ENCODE data around the gene CD82.

Gene CD82, protein sequence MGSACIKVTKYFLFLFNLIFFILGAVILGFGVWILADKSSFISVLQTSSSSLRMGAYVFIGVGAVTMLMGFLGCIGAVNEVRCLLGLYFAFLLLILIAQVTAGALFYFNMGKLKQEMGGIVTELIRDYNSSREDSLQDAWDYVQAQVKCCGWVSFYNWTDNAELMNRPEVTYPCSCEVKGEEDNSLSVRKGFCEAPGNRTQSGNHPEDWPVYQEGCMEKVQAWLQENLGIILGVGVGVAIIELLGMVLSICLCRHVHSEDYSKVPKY

DNA sequence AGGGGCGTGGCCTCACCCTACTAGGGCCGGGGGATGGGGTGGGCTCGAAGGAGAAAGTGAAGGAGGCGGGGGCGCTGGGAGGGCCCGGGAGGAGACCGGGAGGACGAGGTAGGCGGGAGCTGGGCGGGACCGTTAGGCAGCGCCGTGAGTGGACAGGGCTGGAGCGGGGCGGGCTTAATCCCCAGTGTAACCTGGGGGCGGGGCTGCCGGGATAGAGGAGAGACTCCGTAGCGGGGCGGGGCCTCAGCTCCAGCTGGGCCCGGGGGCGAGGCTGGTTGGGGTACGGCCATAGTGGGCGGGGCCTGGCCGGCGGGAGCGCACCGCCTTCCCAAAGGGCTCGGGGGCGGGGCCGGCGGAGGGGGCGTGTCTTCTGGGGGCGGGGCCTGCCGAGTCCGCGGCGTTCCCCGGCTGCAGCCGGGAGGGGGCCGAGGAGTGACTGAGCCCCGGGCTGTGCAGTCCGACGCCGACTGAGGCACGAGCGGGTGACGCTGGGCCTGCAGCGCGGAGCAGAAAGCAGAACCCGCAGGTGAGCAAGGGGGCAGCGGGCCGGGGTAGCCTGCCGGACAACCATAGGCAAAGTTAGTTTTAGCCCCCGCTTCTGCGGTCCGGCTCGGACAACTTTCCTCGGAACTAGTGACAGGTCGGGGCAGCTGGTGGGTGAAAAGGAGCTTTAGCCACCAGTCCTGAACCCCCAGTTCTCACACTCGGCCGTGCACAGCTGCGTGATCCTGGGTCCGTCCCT is at the start of gene CD82:
Gene CD82, plus strand, starts transcription at position 453 of the 742 bp plus-strand sequence. CDS start 29,000 bp downstream, outside the sequence.
- DNase-seq (ENCODE audit: low spot score in 2 of 2) (peak; percentile 91), ATAC-seq (replicated peaks; ENCODE audit: extremely low read depth, poor library complexity, severe bottlenecking) (peak; percentile 63)
- H3K9me3 Mint-ChIP-seq: peaks cover 5% of the 10 kb centered on the region
- no peaks in the 10 kb centered on the region for H3K27me3 Mint-ChIP-seq
- peaks cover 21% of the 10 kb centered on the region for H3K36me3 Mint-ChIP-seq (ENCODE audit: insufficient read depth)
- H3K4me1 Mint-ChIP-seq: peaks cover 60% of the 10 kb centered on the region
- H3K4me3 Mint-ChIP-seq: peak within 1 kb of the TSS; percentile 81
- peak within 1 kb of the TSS; percentile 77 for H3K27ac Mint-ChIP-seq (ENCODE audit: low read depth)

DNA sequence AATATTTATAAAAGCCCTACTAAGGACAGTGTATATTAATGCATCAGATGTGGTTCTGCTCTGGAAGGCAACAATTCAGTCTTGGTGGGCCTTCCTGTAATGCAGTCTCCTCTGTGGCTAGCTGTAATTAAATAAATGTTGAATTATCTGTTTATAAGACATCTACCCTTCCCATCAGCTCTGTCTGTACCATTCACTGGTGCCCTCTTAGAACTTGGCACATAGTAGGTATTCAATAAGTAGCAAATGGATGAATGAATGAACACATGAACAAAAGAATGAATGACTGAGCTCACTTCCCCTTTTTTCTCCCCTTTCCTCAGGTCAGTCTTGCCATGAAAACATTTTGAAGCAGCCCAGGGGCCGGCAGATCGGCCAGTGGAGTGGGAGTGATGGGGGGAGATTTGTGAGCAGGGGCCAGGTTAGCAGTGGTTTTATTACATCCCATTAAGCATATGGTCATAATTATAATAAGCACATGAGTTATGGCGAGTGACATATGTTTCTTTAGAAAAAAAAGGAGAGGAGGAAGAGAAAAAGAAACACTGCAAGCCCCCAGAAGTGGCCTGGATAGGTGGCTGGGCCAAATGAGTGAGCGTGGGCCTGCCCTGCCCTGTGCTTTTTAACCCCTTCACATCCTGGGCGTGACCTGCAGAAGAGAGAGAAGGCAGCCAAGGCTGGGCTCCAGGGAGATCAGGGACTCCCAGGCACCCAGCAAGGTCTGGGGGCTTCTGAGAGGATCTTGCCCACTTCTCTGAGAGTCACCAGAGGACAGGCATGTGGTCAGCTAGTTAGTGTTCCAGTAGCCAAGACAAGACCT is 48.6 kb upstream of the CD82 start:
- Mint-ChIP-seq H3K27ac (ENCODE audit: low read depth) (no peak overlapping the region), H3K4me3 (no peak overlapping the region), H3K4me1 (no peaks in the 10 kb centered on the region), H3K27me3 (peaks cover 60% of the 10 kb centered on the region), H3K36me3 (ENCODE audit: insufficient read depth) (no peaks in the 10 kb centered on the region), H3K9me3 (no peaks in the 10 kb centered on the region)
- DNase-seq (ENCODE audit: low spot score in 2 of 2): no peak
- no peak for ATAC-seq (replicated peaks; ENCODE audit: extremely low read depth, poor library complexity, severe bottlenecking)

DNA sequence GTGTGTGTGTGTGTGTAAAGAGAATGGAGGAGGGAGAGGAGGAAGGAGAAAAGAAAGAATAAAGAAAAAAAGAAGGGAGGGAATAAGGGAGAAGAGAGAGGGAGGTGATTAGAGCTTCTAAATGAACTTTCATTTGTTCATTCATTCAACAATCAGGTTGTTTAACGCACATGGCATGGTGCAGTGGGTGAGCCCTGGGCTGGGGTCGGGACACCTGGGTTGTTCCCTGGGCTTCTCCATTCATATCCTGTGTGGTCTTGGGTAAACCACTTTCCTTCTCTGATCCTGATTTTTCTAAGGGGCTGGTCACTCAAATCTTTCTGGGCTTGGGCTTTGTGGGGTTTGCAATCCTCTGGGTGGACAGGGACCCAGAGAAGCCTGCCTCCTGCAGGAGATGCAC is 47.9 kb upstream of the CD82 start:
- Mint-ChIP-seq H3K27ac (ENCODE audit: low read depth) (no peak overlapping the region), H3K27me3 (peaks cover 57% of the 10 kb centered on the region), H3K9me3 (no peaks in the 10 kb centered on the region), H3K4me1 (no peaks in the 10 kb centered on the region), H3K4me3 (no peak overlapping the region), H3K36me3 (ENCODE audit: insufficient read depth) (no peaks in the 10 kb centered on the region)
- no peak for DNase-seq (ENCODE audit: low spot score in 2 of 2)
- no peak for ATAC-seq (replicated peaks; ENCODE audit: extremely low read depth, poor library complexity, severe bottlenecking)

DNA sequence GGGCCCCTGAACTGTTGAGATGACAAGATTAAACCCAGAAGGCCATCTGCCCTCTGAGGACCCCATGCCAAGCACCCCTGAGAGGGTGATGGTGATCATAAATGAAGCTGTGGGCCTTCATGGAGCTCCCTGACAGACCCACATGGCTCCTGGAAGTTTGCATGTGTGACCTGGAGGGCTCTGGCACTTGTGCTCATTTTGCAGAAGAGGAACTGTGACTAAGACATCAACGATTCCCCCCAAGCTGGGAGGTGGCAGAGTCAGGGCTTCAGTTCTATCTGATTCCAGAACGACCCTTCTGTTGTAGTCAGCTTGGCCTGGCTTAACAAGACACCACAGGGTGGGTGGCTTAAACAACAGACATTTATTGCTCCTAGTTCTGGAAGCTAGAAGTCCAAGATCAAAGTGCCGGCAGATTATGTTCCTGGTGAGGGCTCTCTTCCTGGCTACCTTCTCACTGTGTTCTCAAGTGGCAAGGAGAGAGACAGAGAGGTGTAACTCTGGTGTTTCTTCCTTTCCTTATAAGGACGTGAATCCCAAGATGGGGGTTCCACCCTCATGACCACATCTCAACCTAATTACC is 46.4 kb upstream of the CD82 start:
- Mint-ChIP-seq H3K36me3 (ENCODE audit: insufficient read depth) (no peaks in the 10 kb centered on the region), H3K4me3 (no peak overlapping the region), H3K4me1 (no peaks in the 10 kb centered on the region), H3K9me3 (no peaks in the 10 kb centered on the region), H3K27me3 (peaks cover 59% of the 10 kb centered on the region), H3K27ac (ENCODE audit: low read depth) (no peak overlapping the region)
- ATAC-seq (replicated peaks; ENCODE audit: extremely low read depth, poor library complexity, severe bottlenecking): no peak
- DNase-seq (ENCODE audit: low spot score in 2 of 2): no peak

DNA sequence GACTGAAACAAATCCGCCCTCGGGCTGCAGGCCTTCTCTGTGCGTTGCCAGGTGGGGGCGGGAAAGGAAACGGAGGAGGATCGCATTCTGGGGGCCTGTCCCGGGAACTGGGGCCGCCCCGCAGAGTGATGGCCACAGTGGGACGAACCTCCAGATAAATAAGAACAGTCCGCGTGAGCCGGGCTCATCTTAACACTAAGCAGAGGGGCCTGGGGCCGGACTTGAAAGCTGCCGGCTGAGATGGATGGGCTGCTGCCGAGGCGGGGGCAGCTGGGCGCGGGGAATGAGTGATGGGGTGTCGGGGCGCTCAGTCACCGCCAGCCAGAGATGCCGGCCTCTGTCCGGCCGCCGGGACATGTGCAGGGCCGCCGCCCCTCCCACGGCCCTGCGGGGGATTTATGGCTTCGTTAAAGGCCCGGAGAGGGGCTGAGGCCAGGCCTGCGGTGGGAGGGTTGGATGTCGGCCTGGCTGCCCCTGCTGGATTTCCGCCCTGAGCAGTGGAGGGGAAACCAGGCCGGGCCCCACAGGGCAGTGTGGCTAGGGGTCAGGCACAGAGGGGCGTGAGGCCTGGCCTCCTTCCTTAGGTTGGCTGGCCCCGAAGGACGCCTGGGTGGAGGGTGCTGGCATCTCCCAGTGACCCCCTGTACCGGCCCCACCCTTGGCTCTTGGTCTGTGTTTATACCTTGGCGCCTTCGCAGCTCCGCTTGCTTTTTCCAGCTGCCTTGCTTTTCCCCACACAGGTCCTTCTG is 45.3 kb upstream of the CD82 start:
- Mint-ChIP-seq H3K4me1 (no peaks in the 10 kb centered on the region), H3K36me3 (ENCODE audit: insufficient read depth) (no peaks in the 10 kb centered on the region), H3K27me3 (peaks cover 59% of the 10 kb centered on the region), H3K27ac (ENCODE audit: low read depth) (no peak overlapping the region), H3K4me3 (no peak overlapping the region), H3K9me3 (no peaks in the 10 kb centered on the region)
- DNase-seq (ENCODE audit: low spot score in 2 of 2) (no peak), ATAC-seq (replicated peaks; ENCODE audit: extremely low read depth, poor library complexity, severe bottlenecking) (no peak)

DNA sequence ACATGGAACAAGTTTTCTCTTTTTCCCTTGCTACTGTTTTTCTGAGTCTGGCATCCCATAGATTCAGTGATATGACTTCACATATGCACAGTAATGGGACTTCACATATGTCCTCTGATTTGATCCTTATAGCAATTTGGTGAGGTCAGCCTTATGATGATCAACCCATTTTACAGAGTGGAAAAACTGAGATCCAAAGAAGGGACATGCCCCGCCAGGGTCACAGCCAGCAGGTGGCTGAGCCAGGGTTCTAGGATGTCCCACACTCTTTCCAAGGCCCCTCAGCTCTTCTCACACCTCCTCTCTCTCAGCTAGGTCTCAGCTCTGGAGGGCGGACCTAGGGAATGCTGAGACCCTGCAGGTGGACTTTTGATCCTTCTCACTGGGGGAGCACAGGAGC is 44.3 kb upstream of the CD82 start:
- Mint-ChIP-seq H3K36me3 (ENCODE audit: insufficient read depth) (no peaks in the 10 kb centered on the region), H3K27me3 (peaks cover 59% of the 10 kb centered on the region), H3K4me1 (no peaks in the 10 kb centered on the region), H3K4me3 (no peak overlapping the region), H3K9me3 (no peaks in the 10 kb centered on the region), H3K27ac (ENCODE audit: low read depth) (no peak overlapping the region)
- DNase-seq (ENCODE audit: low spot score in 2 of 2) (no peak), ATAC-seq (replicated peaks; ENCODE audit: extremely low read depth, poor library complexity, severe bottlenecking) (no peak)

DNA sequence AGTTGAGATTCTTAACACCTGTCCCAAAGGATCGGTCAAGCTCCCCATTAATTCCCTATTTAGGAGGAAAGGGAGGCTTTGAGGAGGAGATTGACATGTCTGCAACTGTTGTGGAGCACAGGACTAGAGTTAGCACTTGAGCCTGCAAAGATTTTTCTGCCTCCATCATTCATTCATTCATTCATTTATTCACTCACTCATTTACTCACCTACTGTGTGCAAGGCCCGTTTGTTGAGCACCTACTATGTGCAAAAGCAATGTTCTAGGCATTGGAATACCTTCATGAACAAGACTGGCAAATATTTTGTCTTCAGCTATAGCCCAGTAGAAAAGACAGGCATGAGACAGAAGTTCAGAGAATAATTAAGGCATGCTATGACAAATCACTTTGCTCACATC is 43.2 kb upstream of the CD82 start:
- Mint-ChIP-seq H3K36me3 (ENCODE audit: insufficient read depth) (no peaks in the 10 kb centered on the region), H3K9me3 (no peaks in the 10 kb centered on the region), H3K4me1 (no peaks in the 10 kb centered on the region), H3K4me3 (no peak overlapping the region), H3K27ac (ENCODE audit: low read depth) (no peak overlapping the region), H3K27me3 (peaks cover 52% of the 10 kb centered on the region)
- DNase-seq (ENCODE audit: low spot score in 2 of 2) (no peak), ATAC-seq (replicated peaks; ENCODE audit: extremely low read depth, poor library complexity, severe bottlenecking) (no peak)

DNA sequence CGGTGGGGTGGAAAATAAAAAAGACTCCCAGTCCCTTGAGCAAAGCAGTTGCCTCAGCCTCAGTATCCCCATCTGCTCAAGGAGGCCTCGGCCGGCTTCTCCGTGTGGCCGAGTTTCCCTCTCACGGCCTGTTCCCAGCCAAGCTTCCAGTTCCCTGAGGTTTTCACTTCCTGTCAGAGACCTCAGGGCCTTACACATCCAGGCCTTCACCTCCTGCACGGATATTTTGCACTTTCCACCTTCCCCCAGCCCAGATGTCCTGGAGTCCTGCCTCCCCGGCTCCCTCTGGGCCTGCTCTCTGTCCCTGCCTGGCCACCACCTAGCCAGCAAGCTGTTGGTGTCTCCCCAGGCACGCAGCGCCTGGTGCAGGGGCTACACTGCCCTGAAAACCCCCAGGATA is 41.1 kb upstream of the CD82 start:
- H3K36me3 Mint-ChIP-seq (ENCODE audit: insufficient read depth): no peaks in the 10 kb centered on the region
- ATAC-seq (replicated peaks; ENCODE audit: extremely low read depth, poor library complexity, severe bottlenecking) (no peak), DNase-seq (ENCODE audit: low spot score in 2 of 2) (no peak)
- H3K4me1 Mint-ChIP-seq: no peaks in the 10 kb centered on the region
- peaks cover 33% of the 10 kb centered on the region for H3K27me3 Mint-ChIP-seq
- H3K4me3 Mint-ChIP-seq: no peak overlapping the region
- no peak overlapping the region for H3K27ac Mint-ChIP-seq (ENCODE audit: low read depth)
- H3K9me3 Mint-ChIP-seq: no peaks in the 10 kb centered on the region

DNA sequence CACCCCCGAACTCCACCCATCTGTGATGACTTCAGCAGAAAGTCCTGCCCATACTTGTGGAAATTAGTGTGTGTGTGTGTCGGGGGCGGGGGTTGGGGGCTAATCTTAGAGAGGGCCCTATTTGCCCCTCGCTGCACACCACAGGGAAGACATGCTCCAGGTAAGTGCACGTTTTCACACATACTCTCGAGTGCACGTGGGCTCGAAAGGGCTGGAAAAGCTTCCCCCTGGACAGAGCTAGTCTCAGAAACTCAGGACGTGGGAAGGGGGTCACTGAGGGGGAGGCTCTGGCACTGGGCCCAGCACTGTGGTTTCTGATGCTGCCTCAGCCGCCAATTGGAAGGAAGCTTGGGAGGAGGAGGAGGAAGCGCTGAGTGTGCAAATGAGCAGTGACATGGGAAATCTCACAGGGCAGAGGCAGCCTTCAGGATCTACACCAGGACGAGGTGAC is 40.7 kb upstream of the CD82 start:
- Mint-ChIP-seq H3K4me3 (no peak overlapping the region), H3K9me3 (no peaks in the 10 kb centered on the region), H3K27me3 (peaks cover 29% of the 10 kb centered on the region), H3K4me1 (no peaks in the 10 kb centered on the region), H3K27ac (ENCODE audit: low read depth) (no peak overlapping the region), H3K36me3 (ENCODE audit: insufficient read depth) (no peaks in the 10 kb centered on the region)
- no peak for ATAC-seq (replicated peaks; ENCODE audit: extremely low read depth, poor library complexity, severe bottlenecking)
- no peak for DNase-seq (ENCODE audit: low spot score in 2 of 2)

DNA sequence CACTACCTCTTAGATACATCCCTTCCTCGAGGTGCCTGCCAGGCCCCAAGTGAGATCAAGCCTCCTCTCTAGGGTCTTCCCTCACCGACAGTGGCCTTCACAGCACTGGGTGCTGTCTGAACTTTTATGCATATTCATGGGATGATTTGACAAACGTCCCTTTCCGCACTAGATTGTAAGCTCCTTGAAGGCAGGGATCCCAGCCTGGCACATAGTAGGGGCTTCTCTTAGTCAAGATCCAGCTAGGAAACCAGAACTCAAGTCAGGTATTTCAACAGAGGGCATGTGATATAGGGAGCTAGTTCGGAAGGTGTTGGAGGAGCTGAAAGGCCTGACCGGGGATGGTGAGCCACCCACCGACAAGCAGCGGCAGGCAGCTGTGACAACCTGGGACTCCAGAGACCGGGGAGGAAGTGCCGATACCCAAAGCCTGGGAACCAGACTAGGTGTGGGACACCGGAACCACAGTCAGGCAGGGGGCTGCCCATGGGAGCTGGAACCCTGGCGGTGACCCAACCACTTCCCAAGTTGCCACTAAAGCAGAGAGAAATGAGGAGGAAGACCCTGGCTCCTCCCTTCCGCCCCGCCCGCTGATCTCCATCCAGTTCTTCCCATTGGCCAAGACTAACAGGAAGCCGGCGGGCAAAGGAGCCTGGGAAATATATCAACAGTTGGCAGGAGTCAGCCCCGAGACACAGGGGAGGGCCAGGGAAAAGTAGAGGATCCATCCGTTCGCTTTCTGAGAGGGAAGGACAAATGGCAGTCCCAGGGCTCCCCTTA is 39.8 kb upstream of the CD82 start:
- no peak overlapping the region for H3K4me3 Mint-ChIP-seq

DNA sequence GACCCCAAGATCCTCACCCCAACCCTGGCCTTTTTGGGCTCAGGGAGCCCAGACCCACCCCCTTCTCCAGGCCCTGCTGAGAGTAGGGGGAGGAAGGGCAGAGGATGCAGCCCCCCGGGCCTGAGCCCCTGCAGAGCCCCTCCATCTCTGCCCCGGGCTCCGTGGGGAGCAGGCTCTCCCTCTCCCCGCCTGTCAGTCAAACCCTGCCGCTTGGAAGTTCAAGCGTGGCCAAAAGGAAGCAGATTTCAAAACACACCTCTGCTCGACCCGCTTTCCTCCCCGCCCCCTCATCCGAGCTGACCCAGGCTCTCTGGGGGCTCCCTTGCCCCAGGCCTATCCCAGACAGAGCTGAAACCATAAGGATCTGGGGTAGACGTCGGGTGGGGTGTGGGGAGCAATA is 39.0 kb upstream of the CD82 start:
- Mint-ChIP-seq H3K9me3 (no peaks in the 10 kb centered on the region), H3K4me1 (peaks cover 6% of the 10 kb centered on the region), H3K27ac (ENCODE audit: low read depth) (no peak overlapping the region), H3K36me3 (ENCODE audit: insufficient read depth) (no peaks in the 10 kb centered on the region), H3K27me3 (peaks cover 14% of the 10 kb centered on the region), H3K4me3 (no peak overlapping the region)
- no peak for DNase-seq (ENCODE audit: low spot score in 2 of 2)
- no peak for ATAC-seq (replicated peaks; ENCODE audit: extremely low read depth, poor library complexity, severe bottlenecking)

More for the DNA sequence above, 39.8 kb upstream of the CD82 start:
- Mint-ChIP-seq H3K27ac (ENCODE audit: low read depth) (no peak overlapping the region), H3K27me3 (peaks cover 22% of the 10 kb centered on the region), H3K36me3 (ENCODE audit: insufficient read depth) (no peaks in the 10 kb centered on the region), H3K9me3 (no peaks in the 10 kb centered on the region), H3K4me1 (peaks cover 6% of the 10 kb centered on the region)
- DNase-seq (ENCODE audit: low spot score in 2 of 2) (no peak), ATAC-seq (replicated peaks; ENCODE audit: extremely low read depth, poor library complexity, severe bottlenecking) (no peak)

Data from central memory CD8-positive, alpha-beta T cell (primary cell).